DND-41 (cell line): ENCODE data around the gene STKLD1.

Source experiments
- EZH2 ChIP-seq: IDR thresholded peaks from 3 replicates; pipeline ENCODE4 v1.6.1; 2012; ENCODE audit warnings: borderline replicate concordance, low read depth, mild to moderate bottlenecking, moderate library complexity, low read length, inconsistent platforms; ENCODE audit not compliant: severe bottlenecking
- TF ChIP-seq, protein P1 (sequence below): IDR thresholded peaks from 2 replicates; pipeline ENCODE4 v1.5.1; 2012; ENCODE audit warnings: borderline replicate concordance, low read length, moderate library complexity, mild to moderate bottlenecking; ENCODE audit not compliant: poor library complexity, severe bottlenecking; ENCODE audit errors: extremely low read depth

DNA sequence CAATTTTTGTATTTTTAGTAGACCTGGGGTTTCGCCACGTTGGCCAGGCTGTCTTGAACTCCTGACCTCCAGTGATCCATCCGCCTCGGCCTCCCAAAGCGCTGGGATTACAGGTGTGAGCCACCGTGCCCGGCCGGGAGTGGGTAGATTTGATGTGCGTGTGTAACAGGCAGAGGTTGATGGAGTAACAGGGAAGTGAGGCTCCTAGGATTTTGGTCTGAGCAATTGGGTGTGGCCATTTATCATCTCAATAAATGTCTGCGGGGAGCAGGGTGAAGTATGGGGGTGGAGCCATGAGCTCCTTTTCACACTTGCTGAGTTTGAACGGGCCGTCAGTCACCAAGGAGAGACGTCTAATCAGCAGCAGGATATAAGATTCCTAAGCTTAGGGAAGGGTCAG lies 42.8 kb downstream of the STKLD1 start:
- TF ChIP-seq, protein P1, sequence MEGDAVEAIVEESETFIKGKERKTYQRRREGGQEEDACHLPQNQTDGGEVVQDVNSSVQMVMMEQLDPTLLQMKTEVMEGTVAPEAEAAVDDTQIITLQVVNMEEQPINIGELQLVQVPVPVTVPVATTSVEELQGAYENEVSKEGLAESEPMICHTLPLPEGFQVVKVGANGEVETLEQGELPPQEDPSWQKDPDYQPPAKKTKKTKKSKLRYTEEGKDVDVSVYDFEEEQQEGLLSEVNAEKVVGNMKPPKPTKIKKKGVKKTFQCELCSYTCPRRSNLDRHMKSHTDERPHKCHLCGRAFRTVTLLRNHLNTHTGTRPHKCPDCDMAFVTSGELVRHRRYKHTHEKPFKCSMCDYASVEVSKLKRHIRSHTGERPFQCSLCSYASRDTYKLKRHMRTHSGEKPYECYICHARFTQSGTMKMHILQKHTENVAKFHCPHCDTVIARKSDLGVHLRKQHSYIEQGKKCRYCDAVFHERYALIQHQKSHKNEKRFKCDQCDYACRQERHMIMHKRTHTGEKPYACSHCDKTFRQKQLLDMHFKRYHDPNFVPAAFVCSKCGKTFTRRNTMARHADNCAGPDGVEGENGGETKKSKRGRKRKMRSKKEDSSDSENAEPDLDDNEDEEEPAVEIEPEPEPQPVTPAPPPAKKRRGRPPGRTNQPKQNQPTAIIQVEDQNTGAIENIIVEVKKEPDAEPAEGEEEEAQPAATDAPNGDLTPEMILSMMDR = no peak
- TF ChIP-seq EZH2 = no peak
